Stimulated activated CD4-positive, alpha-beta T cell treated with anti-CD3 and anti-CD28 coated beads, Interleukin-4, amount 100 ng/mL, for 1 hour (primary cell): ENCODE data around the gene HIVEP1.

Source experiments
- DNase-seq: peaks from one replicate; pipeline ENCODE4 v3.0.0-alpha.2; 2020

HIVEP1 gene

DNA sequence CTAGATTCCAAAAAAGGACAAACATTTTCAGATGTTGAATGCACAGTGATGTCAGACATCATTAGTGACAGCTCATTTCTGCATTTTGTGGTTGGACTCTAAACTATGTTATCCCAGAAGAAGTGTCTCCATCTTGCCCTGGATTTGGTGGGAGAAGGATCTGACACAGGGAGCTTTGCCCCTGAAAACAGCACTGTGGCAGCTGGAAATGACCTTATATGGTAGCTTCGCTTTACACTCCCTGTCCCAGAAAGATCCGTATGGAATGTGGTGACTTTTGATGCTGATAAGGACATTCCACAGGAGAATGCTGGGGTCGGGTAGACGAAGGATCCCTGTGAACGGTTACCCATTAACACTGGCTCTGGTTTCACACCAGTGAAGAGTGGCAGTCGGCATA, 190.9 kb downstream of the HIVEP1 start:
- DNase-seq = no peak

GRCh38 chr6:12208190-12208589, 196.1 kb downstream of the HIVEP1 start:
- DNase-seq = no peak

DNA sequence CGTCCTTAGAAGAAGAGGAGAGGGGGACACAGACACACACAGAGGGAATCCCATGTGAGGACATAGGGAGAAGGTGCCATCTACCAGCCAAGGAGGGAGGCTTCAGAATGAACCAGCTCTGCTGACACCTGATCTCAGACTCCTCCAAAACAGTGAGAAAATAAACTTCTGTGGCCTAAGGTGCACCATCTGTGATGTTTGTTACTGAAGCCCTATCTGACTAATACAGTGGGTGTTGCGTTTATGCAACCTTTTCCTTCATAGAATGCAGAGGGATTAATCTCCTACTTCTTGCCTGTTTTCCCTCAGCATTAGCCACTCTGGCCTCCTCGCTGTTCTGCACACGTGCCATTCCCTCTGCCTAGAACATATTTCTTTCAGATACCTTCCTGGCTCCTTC, 196.6 kb downstream of the HIVEP1 start:
- no peak for DNase-seq
